Activated CD8-positive, alpha-beta T cell treated with anti-CD3 and anti-CD28 coated beads for 36 hours (primary cell): Measurements from ENCODE around the gene POLR3K. TPM values are rescaled to one million over a fixed set of nuclear protein-coding genes. Genes with fewer than 3 reads are reported as not detected.

Source experiments
- ATAC-seq: fragments of 200-7000 bp; cut with Tn5 transposase; one replicate; pipeline ENCODE4 v1.10.0; 2021; ENCODE audit warnings: mild to moderate bottlenecking, moderate library complexity
- CTCF ChIA-PET: fragments of 350-600 bp; sonication (Branson Sonifier 250); formaldehyde crosslinking; loops from one replicate; lab custom pipeline; 2021; ENCODE audit warnings: antibody characterized with exemption; lab: Charles Lee
- POLR2A ChIA-PET: fragments of 350-600 bp; sonication (Branson Sonifier 250); formaldehyde crosslinking; loops from one replicate; lab custom pipeline; 2021; ENCODE audit warnings: antibody characterized with exemption; lab: Charles Lee
- DNase-seq: peaks from one replicate; pipeline ENCODE4 v3.0.0-alpha.2; 2020
- H3K27ac Mint-ChIP-seq: one replicate; pipeline ENCODE4 v1.8.0; 2021; ENCODE audit warnings: mild to moderate bottlenecking, mixed read lengths
- H3K27me3 Mint-ChIP-seq: one replicate; pipeline ENCODE4 v1.8.0; 2021; ENCODE audit warnings: mixed read lengths
- H3K36me3 Mint-ChIP-seq: one replicate; pipeline ENCODE4 v1.8.0; 2021; ENCODE audit warnings: low read depth, mixed read lengths
- H3K4me1 Mint-ChIP-seq: one replicate; pipeline ENCODE4 v1.8.0; 2021; ENCODE audit warnings: low read depth, mixed read lengths
- H3K4me3 Mint-ChIP-seq: one replicate; pipeline ENCODE4 v1.8.0; 2021; ENCODE audit warnings: mild to moderate bottlenecking, moderate library complexity, mixed read lengths
- H3K9me3 Mint-ChIP-seq: one replicate; pipeline ENCODE4 v1.8.0; 2021; ENCODE audit warnings: mixed read lengths
- intact Hi-C: fragments of 100-400 bp; cut with micrococcal nuclease; formaldehyde crosslinking; loops from one replicate; pipeline ENCODE4 v1.10.0; 2022
- total RNA-seq, 2 experiments: library from RNA; stranded (reverse); gene quantifications; one replicate each; pipeline ENCODE4 v1.2.3, GENCODE V29; 2021
- TF ChIP-seq, protein P1 (sequence below): fragments of 200-600 bp; IDR thresholded peaks from one replicate; pipeline ENCODE4 v1.8.0; 2022; ENCODE audit warnings: antibody characterized with exemption, mild to moderate bottlenecking

POLR3K gene
- total RNA-seq, 2 experiments from 2014 or later, result 51.3 to 52.6 TPM

GRCh38 chr16:85865-86264 is 32.5 kb upstream of the POLR3K start:
- peaks cover 26% of the 10 kb centered on the region for H3K36me3 Mint-ChIP-seq
- H3K4me1 Mint-ChIP-seq, result peaks cover 32% of the 10 kb centered on the region
- TF ChIP-seq, protein P1, sequence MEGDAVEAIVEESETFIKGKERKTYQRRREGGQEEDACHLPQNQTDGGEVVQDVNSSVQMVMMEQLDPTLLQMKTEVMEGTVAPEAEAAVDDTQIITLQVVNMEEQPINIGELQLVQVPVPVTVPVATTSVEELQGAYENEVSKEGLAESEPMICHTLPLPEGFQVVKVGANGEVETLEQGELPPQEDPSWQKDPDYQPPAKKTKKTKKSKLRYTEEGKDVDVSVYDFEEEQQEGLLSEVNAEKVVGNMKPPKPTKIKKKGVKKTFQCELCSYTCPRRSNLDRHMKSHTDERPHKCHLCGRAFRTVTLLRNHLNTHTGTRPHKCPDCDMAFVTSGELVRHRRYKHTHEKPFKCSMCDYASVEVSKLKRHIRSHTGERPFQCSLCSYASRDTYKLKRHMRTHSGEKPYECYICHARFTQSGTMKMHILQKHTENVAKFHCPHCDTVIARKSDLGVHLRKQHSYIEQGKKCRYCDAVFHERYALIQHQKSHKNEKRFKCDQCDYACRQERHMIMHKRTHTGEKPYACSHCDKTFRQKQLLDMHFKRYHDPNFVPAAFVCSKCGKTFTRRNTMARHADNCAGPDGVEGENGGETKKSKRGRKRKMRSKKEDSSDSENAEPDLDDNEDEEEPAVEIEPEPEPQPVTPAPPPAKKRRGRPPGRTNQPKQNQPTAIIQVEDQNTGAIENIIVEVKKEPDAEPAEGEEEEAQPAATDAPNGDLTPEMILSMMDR, result no peak
- CTCF ChIA-PET, result interaction anchor here (1.1 to 7.1 kb wide), 4 partner anchors 10 to 31 kb away, joined by 4 to 55 read pairs (median 25); no protein-coding TSS in a partner anchor
- DNase-seq (no peak), ATAC-seq (no peak)
- POLR2A ChIA-PET, result interaction anchor here (0.7 to 3.2 kb wide), 5 partner anchors 9 to 30 kb away, joined by 3 to 7 read pairs (median 5); no protein-coding TSS in a partner anchor
- H3K9me3 Mint-ChIP-seq, result no peaks in the 10 kb centered on the region
- intact Hi-C loops, result no loop called here
- no peak overlapping the region for H3K4me3 Mint-ChIP-seq
- H3K27ac Mint-ChIP-seq, result peak overlapping the region; percentile 55
- H3K27me3 Mint-ChIP-seq, result no peaks in the 10 kb centered on the region

- ChIA-PET POLR2A (interaction anchor here (0.7 to 3.2 kb wide), 7 partner anchors 8 to 47 kb away, joined by 3 to 7 read pairs (median 3); no protein-coding TSS in a partner anchor), CTCF (interaction anchor here (0.9 to 7.1 kb wide), 5 partner anchors 10 to 32 kb away, joined by 4 to 55 read pairs (median 5); no protein-coding TSS in a partner anchor)
- DNase-seq (no peak), ATAC-seq (no peak)
- peak overlapping the region; percentile 92 for H3K27ac Mint-ChIP-seq
- H3K4me3 Mint-ChIP-seq, result no peak overlapping the region
- H3K4me1 Mint-ChIP-seq, result peaks cover 32% of the 10 kb centered on the region
- H3K36me3 Mint-ChIP-seq, result peaks cover 25% of the 10 kb centered on the region
- no peaks in the 10 kb centered on the region for H3K27me3 Mint-ChIP-seq
- H3K9me3 Mint-ChIP-seq, result no peaks in the 10 kb centered on the region
- TF ChIP-seq, protein P1, result no peak
- intact Hi-C loops, result no loop called here
Measured at GRCh38 chr16:85407-85782, 32.0 kb upstream of the POLR3K start.

GRCh38 chr16:84718-85406 is 31.5 kb upstream of the POLR3K start:
- Mint-ChIP-seq H3K27me3 (no peaks in the 10 kb centered on the region), H3K36me3 (peaks cover 29% of the 10 kb centered on the region), H3K4me3 (peak overlapping the region; percentile 14), H3K9me3 (no peaks in the 10 kb centered on the region), H3K27ac (peak overlapping the region; percentile 92), H3K4me1 (peaks cover 36% of the 10 kb centered on the region)
- DNase-seq (peak; percentile 92), ATAC-seq (peak; percentile 91)
- intact Hi-C loops, result no loop called here
- POLR2A ChIA-PET, result interaction anchor here (0.7 to 3.2 kb wide), 10 partner anchors 8 to 1337 kb away, joined by 3 to 7 read pairs (median 4); no protein-coding TSS in a partner anchor
- CTCF ChIA-PET, result interaction anchor here (0.9 to 7.1 kb wide), 7 partner anchors 9 to 32 kb away, joined by 3 to 55 read pairs (median 4); partner anchors contain the start of gene RHBDF1
- TF ChIP-seq, protein P1, result no peak

DNA sequence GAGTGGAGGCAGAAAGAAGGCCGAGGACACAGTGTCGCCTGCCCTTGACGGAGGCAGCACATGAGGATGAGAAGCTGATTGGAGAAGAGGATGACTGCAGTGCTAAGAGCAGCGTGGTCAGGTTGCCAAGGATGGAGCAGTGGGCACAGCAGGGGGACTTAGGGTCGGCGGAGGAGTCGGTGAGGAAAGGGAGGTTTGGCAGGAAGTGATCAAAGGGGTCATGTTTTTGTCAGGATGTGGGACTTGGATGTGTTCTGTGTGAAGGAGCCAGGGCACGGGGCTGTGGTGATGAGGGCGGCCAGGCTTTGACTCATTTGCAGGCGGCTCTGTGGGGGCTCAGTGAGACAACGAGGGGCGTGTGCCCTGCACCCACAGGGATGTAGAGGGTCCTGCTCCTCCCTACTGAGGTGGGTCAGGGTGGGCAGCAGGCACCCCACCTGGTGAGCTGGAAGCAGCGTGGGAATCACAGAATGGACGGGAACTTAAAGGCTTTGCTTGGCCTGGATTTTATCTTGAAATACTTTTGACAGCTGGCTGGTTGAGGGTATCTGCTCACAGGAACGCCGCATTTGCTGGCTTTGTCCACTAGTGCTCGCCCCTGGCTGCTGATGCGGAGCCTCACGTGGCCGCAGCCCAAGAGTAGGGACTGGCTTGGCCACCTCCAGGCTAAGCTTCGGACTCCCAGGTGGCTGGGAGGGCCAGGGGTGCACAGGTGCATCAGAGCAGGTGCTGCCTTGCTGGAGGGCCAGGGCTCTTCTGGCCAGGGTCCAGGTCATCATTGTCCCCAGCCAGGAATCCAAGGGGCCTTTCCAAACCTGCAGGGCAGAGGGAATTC is 30.6 kb upstream of the POLR3K start:
- intact Hi-C loops, result no loop called here
- Mint-ChIP-seq H3K27ac (peak overlapping the region; percentile 92), H3K4me1 (peaks cover 43% of the 10 kb centered on the region), H3K9me3 (no peaks in the 10 kb centered on the region), H3K4me3 (peak overlapping the region; percentile 31), H3K27me3 (no peaks in the 10 kb centered on the region), H3K36me3 (peaks cover 33% of the 10 kb centered on the region)
- ChIA-PET CTCF (interaction anchor here (1.5 to 7.1 kb wide), 5 partner anchors 8 to 23 kb away, joined by 3 to 55 read pairs (median 5); partner anchors contain the start of gene RHBDF1), POLR2A (interaction anchor here (0.8 to 3.2 kb wide), 8 partner anchors 10 to 1337 kb away, joined by 3 to 7 read pairs (median 4); partner anchors contain the start of gene POLR3K)
- DNase-seq (peak; percentile 70), ATAC-seq (peak; percentile 17)
- TF ChIP-seq, protein P1, result no peak
